Fibroblast of lung (primary cell): ENCODE measurements around the gene ARHGEF7. TPM values are rescaled to one million over a fixed set of nuclear protein-coding genes. Genes with fewer than 3 reads are reported as not detected.

Experiments
- DNase-seq, 2 donors: peaks; one replicate each; pipeline versions ENCODE4 v3.0.0 to v3.0.0-alpha.2; 2010; ENCODE audit warnings: low read depth in 2 of 2
- H2AFZ ChIP-seq: 2 replicates; pipeline ENCODE4 v1.5.1; 2012; ENCODE audit warnings: low read length, control low read depth, inconsistent platforms
- H3K27ac ChIP-seq: 2 replicates; pipeline ENCODE4 v1.5.1; 2011; ENCODE audit warnings: low read length, control low read depth; ENCODE audit not compliant: insufficient read depth
- H3K27me3 ChIP-seq: 2 replicates; pipeline ENCODE4 v1.5.1; 2011; ENCODE audit warnings: mild to moderate bottlenecking, low read length; ENCODE audit not compliant: control insufficient read depth, insufficient read depth
- H3K36me3 ChIP-seq: 2 replicates; pipeline ENCODE4 v1.5.1; 2011; ENCODE audit warnings: low read length; ENCODE audit not compliant: control insufficient read depth, insufficient read depth
- H3K4me1 ChIP-seq: 2 replicates; pipeline ENCODE4 v1.5.1; 2011; ENCODE audit warnings: low read length; ENCODE audit not compliant: control insufficient read depth, insufficient read depth; ENCODE audit errors: extremely low read depth
- H3K4me2 ChIP-seq: 2 replicates; pipeline ENCODE4 v1.5.1; 2011; ENCODE audit warnings: low read length, control low read depth; ENCODE audit not compliant: insufficient read depth; ENCODE audit errors: extremely low read depth
- H3K4me3 ChIP-seq, 4 experiments: fragments of 200-600 bp in 1 of 4; sonication (generic) in 1 of 4; replicated peaks in 1 of 4; 2 replicates each; pipeline ENCODE4 v1.5.1; 2011 to 2016; ENCODE audit warnings: low read length in 4 of 4, low read depth in 3 of 4, mild to moderate bottlenecking in 3 of 4, control low read depth in 2 of 4, inconsistent platforms in 1 of 4, mixed read lengths in 1 of 4; ENCODE audit not compliant: insufficient read depth in 1 of 4; ENCODE audit errors: control extremely low read depth in 1 of 4
- H3K79me2 ChIP-seq: 2 replicates; pipeline ENCODE4 v1.5.1; 2012; ENCODE audit warnings: mild to moderate bottlenecking, low read length, inconsistent platforms; ENCODE audit not compliant: control insufficient read depth, insufficient read depth
- H3K9ac ChIP-seq: 2 replicates; pipeline ENCODE4 v1.5.1; 2011; ENCODE audit warnings: mild to moderate bottlenecking, low read length, control low read depth; ENCODE audit not compliant: insufficient read depth
- H3K9me3 ChIP-seq: 2 replicates; pipeline ENCODE4 v1.5.1; 2012; ENCODE audit warnings: low read depth, low read length; ENCODE audit not compliant: control insufficient read depth, insufficient read depth
- H4K20me1 ChIP-seq: 2 replicates; pipeline ENCODE4 v1.5.1; 2011; ENCODE audit warnings: low read length; ENCODE audit not compliant: control insufficient read depth, insufficient read depth; ENCODE audit errors: extremely low read depth
- CTCF ChIP-seq, 2 donors: IDR thresholded peaks in 1 of 2; conservative IDR thresholded peaks in 1 of 2; 1 replicate in 1 of 2; 2 replicates in 1 of 2; pipeline ENCODE4 v1.5.1; 2011 to 2012; ENCODE audit warnings: low read length in 2 of 2, control low read depth in 1 of 2, inconsistent platforms in 1 of 2, low read depth in 1 of 2, mild to moderate bottlenecking in 1 of 2
- EZH2 ChIP-seq: IDR thresholded peaks from 2 replicates; pipeline ENCODE4 v1.5.1; 2012; ENCODE audit warnings: low read length, control low read depth, mild to moderate bottlenecking; ENCODE audit errors: missing control alignments
- polyA plus RNA-seq, 2 donors: library from polyadenylated mRNA; depleted of rRNA in 1 of 2; stranded (reverse) in 1 of 2; unstranded in 1 of 2; fragments of >200 nt; gene quantifications; 2 replicates each; pipeline ENCODE4 v1.2.1, GENCODE V29; 2011 to 2012; ENCODE audit warnings: missing spikeins in 1 of 2
- total RNA-seq: library from RNA; depleted of rRNA; stranded (reverse); fragments of >200 nt; gene quantifications from 2 replicates; pipeline ENCODE4 v1.2.1, GENCODE V29; 2014

Gene ARHGEF7
- total and polyA plus RNA-seq, 2 donors (not counting 1 experiment from before 2014, with no cell fraction given) = 29.1 to 42.8 TPM

- no peak overlapping the region for H3K4me3 ChIP-seq
- H3K9me3 ChIP-seq = no peaks in the 10 kb centered on the region
- no peaks in the 10 kb centered on the region for H4K20me1 ChIP-seq
- no peaks in the 10 kb centered on the region for H3K79me2 ChIP-seq
- no peak overlapping the region for H3K27ac ChIP-seq
- no peak overlapping the region for H3K9ac ChIP-seq
- no peaks in the 10 kb centered on the region for H3K36me3 ChIP-seq
- TF ChIP-seq EZH2 = no peak
- no peak for TF ChIP-seq CTCF (conservative IDR thresholded peaks at IDR 0.05 in 1 of 2, IDR thresholded peaks at IDR 0.05 in 1 of 2; ENCODE audit: low read depth in 1 of 2, low read length in 2 of 2)
- H3K4me2 ChIP-seq = no peak overlapping the region
- no peak overlapping the region for H2AFZ ChIP-seq
- no peaks in the 10 kb centered on the region for H3K4me1 ChIP-seq
- no peak for DNase-seq
- H3K27me3 ChIP-seq = no peaks in the 10 kb centered on the region
Measured at GRCh38 chr13:111296417-111296816, 181.3 kb downstream of the ARHGEF7 start.

- no peak overlapping the region for H3K4me2 ChIP-seq
- peaks cover 8% of the 10 kb centered on the region for H3K36me3 ChIP-seq
- no peak for DNase-seq
- no peak overlapping the region for H3K4me3 ChIP-seq
- no peak overlapping the region for H3K27ac ChIP-seq
- TF ChIP-seq CTCF (conservative IDR thresholded peaks at IDR 0.05 in 1 of 2, IDR thresholded peaks at IDR 0.05 in 1 of 2; ENCODE audit: low read depth in 1 of 2, low read length in 2 of 2) (no peak), EZH2 (no peak)
- no peak overlapping the region for H2AFZ ChIP-seq
- H4K20me1 ChIP-seq = no peaks in the 10 kb centered on the region
- no peaks in the 10 kb centered on the region for H3K9me3 ChIP-seq
- no peak overlapping the region for H3K9ac ChIP-seq
- H3K79me2 ChIP-seq = no peaks in the 10 kb centered on the region
- H3K4me1 ChIP-seq = no peaks in the 10 kb centered on the region
- no peaks in the 10 kb centered on the region for H3K27me3 ChIP-seq
Measured at GRCh38 chr13:111298214-111298975, 183.3 kb downstream of the ARHGEF7 start.

GRCh38 chr13:111302045-111302726 lies 187.1 kb downstream of the ARHGEF7 start:
- Histone ChIP-seq H4K20me1 (no peaks in the 10 kb centered on the region), H3K9me3 (no peaks in the 10 kb centered on the region), H3K4me1 (no peaks in the 10 kb centered on the region), H3K79me2 (no peaks in the 10 kb centered on the region), H3K36me3 (peaks cover 14% of the 10 kb centered on the region), H3K27me3 (no peaks in the 10 kb centered on the region), H3K4me3 (no peak overlapping the region), H2AFZ (no peak overlapping the region), H3K27ac (no peak overlapping the region), H3K4me2 (no peak overlapping the region), H3K9ac (no peak overlapping the region)
- no peak for DNase-seq
- TF ChIP-seq EZH2 = no peak
- TF ChIP-seq CTCF (conservative IDR thresholded peaks at IDR 0.05 in 1 of 2, IDR thresholded peaks at IDR 0.05 in 1 of 2; ENCODE audit: low read depth in 1 of 2, low read length in 2 of 2) = no peak
